IMR-90 (cell line): ENCODE results near the gene BTG2. TPM values are rescaled to one million over a fixed set of nuclear protein-coding genes. Genes with fewer than 3 reads are reported as not detected.

Source experiments
- ATAC-seq: fragments of 200-7000 bp; cut with Tn5 transposase; 2 replicates; pipeline ENCODE4 v1.9.1; 2020; ENCODE audit warnings: low read depth, mild to moderate bottlenecking, moderate library complexity
- BruUV-seq: library from RNA; stranded (reverse); fragments of 400-500 nt; replicated peaks from 2 replicates; lab custom pipeline; 2021; lab: Mats Ljungman, UMichigan
- CTCF ChIA-PET: fragments of 300-600 bp; formaldehyde crosslinking; extraction: SDS; loops from one replicate; lab custom pipeline; 2021; ENCODE audit warnings: antibody characterized with exemption; lab: Yijun Ruan, JAX
- POLR2A ChIA-PET: fragments of 300-600 bp; sonication (Branson Sonifier 250); formaldehyde crosslinking; loops from one replicate; lab custom pipeline; 2022; ENCODE audit warnings: antibody characterized with exemption; ENCODE audit not compliant: unreplicated experiment; lab: Charles Lee
- DNase-seq: peaks from one replicate; pipeline ENCODE4 v3.0.0; 2013
- H2AFZ ChIP-seq: replicated peaks from 2 replicates; pipeline ENCODE3; 2013; ENCODE audit warnings: low read length, mild to moderate bottlenecking; ENCODE audit not compliant: poor library complexity
- H2AK5ac ChIP-seq: 2 replicates; pipeline ENCODE4 v1.6.1; 2013; ENCODE audit warnings: low read depth, low read length, inconsistent platforms
- H2AK9ac ChIP-seq: replicated peaks from 2 replicates; pipeline ENCODE3; 2013; ENCODE audit warnings: mild to moderate bottlenecking, low read depth, low read length, moderate library complexity; ENCODE audit not compliant: poor library complexity
- H2BK120ac ChIP-seq: 2 replicates; pipeline ENCODE4 v1.6.1; 2013; ENCODE audit warnings: low read depth, low read length, inconsistent platforms
- H2BK15ac ChIP-seq: 3 replicates; pipeline ENCODE4 v1.6.1; 2013; ENCODE audit warnings: low read depth, low read length, inconsistent platforms
- H2BK20ac ChIP-seq: 2 replicates; pipeline ENCODE4 v1.6.1; 2013; ENCODE audit warnings: low read depth, mild to moderate bottlenecking, inconsistent platforms, low read length, moderate library complexity
- H2BK5ac ChIP-seq: 2 replicates; pipeline ENCODE4 v1.6.1; 2013; ENCODE audit warnings: mild to moderate bottlenecking, low read depth, low read length, inconsistent platforms; ENCODE audit not compliant: poor library complexity, severe bottlenecking
- H3K14ac ChIP-seq: replicated peaks from 2 replicates; pipeline ENCODE4 v1.6.1; 2013; ENCODE audit warnings: low read depth, low read length, inconsistent platforms
- H3K18ac ChIP-seq: 2 replicates; pipeline ENCODE4 v1.6.1; 2013; ENCODE audit warnings: low read depth, low read length, control low read depth
- H3K23ac ChIP-seq: 2 replicates; pipeline ENCODE4 v1.6.1; 2013; ENCODE audit warnings: low read depth, low read length, inconsistent platforms
- H3K27ac ChIP-seq: 2 replicates; pipeline ENCODE4 v1.5.1; 2013; ENCODE audit warnings: mild to moderate bottlenecking, control low read depth, low read length; ENCODE audit not compliant: insufficient read depth
- H3K27me3 ChIP-seq: 2 replicates; pipeline ENCODE4 v1.6.1; 2013; ENCODE audit warnings: low read length; ENCODE audit not compliant: control insufficient read depth, insufficient read depth
- H3K36me3 ChIP-seq: 2 replicates; pipeline ENCODE4 v1.6.1; 2013; ENCODE audit warnings: low read length, mixed read lengths; ENCODE audit not compliant: control insufficient read depth, insufficient read depth
- H3K4ac ChIP-seq: 2 replicates; pipeline ENCODE4 v1.6.1; 2013; ENCODE audit warnings: low read depth, low read length, inconsistent platforms
- H3K4me1 ChIP-seq: 2 replicates; pipeline ENCODE4 v1.6.1; 2013; ENCODE audit warnings: low read length, mixed read lengths; ENCODE audit not compliant: control insufficient read depth, insufficient read depth
- H3K4me2 ChIP-seq: 2 replicates; pipeline ENCODE4 v1.6.1; 2013; ENCODE audit warnings: low read depth, mild to moderate bottlenecking, control low read depth, low read length, moderate library complexity
- H3K4me3 ChIP-seq: 2 replicates; pipeline ENCODE4 v1.5.1; 2013; ENCODE audit warnings: low read depth, mild to moderate bottlenecking, control low read depth, low read length, moderate library complexity; ENCODE audit not compliant: insufficient read depth
- H3K56ac ChIP-seq: 2 replicates; pipeline ENCODE4 v1.6.1; 2013; ENCODE audit warnings: low read length, inconsistent platforms; ENCODE audit not compliant: insufficient read depth; ENCODE audit errors: extremely low read depth
- H3K79me1 ChIP-seq, 2 experiments: 2 replicates each; pipeline ENCODE4 v1.6.1; 2013; ENCODE audit warnings: low read length in 2 of 2, inconsistent platforms in 1 of 2, low read depth in 1 of 2
- H3K9ac ChIP-seq: 2 replicates; pipeline ENCODE4 v1.6.1; 2013; ENCODE audit warnings: low read depth, low read length, control low read depth
- H3K9me1 ChIP-seq: 2 replicates; pipeline ENCODE4 v1.6.1; 2013; ENCODE audit warnings: low read length, inconsistent platforms; ENCODE audit not compliant: insufficient read depth
- H3K9me3 ChIP-seq: 2 replicates; pipeline ENCODE4 v1.6.1; 2013; ENCODE audit warnings: low read length; ENCODE audit not compliant: control insufficient read depth, insufficient read depth
- H4K20me1 ChIP-seq: 2 replicates; pipeline ENCODE4 v1.6.1; 2013; ENCODE audit warnings: low read length, inconsistent platforms; ENCODE audit not compliant: insufficient read depth
- H4K5ac ChIP-seq: 2 replicates; pipeline ENCODE4 v1.6.1; 2013; ENCODE audit warnings: mild to moderate bottlenecking, low read depth, low read length, control low read depth
- H4K8ac ChIP-seq, 2 experiments: 2 replicates each; pipeline ENCODE4 v1.6.1; 2013; ENCODE audit warnings: low read depth in 2 of 2, low read length in 2 of 2, control low read depth in 1 of 2, inconsistent platforms in 1 of 2
- H4K91ac ChIP-seq: 2 replicates; pipeline ENCODE4 v1.6.1; 2013; ENCODE audit warnings: low read depth, low read length, inconsistent platforms; ENCODE audit not compliant: insufficient read depth
- BHLHE40 ChIP-seq: fragments of 150-350 bp; IDR thresholded peaks from 2 replicates; pipeline ENCODE4 v1.6.1; 2016; ENCODE audit warnings: mild to moderate bottlenecking, low read depth, low read length
- CHD1 ChIP-seq: IDR thresholded peaks from 2 replicates; pipeline ENCODE4 v1.6.1; 2012; ENCODE audit warnings: low read depth, low read length, improper control_type of control experiment
- CTCF ChIP-seq: conservative IDR thresholded peaks from 2 replicates; pipeline ENCODE4 v1.5.1; 2012; ENCODE audit warnings: mild to moderate bottlenecking, low read depth, low read length, improper control_type of control experiment
- ELK1 ChIP-seq: fragments of 150-350 bp; IDR thresholded peaks from 2 replicates; pipeline ENCODE4 v1.6.1; 2016; ENCODE audit warnings: low read depth, mild to moderate bottlenecking, low read length, moderate library complexity, borderline replicate concordance
- FOS ChIP-seq: fragments of 150-350 bp; IDR thresholded peaks from 2 replicates; pipeline ENCODE4 v1.6.1; 2016; ENCODE audit warnings: low read depth, low read length
- MAFK ChIP-seq: IDR thresholded peaks from 2 replicates; pipeline ENCODE4 v1.6.1; 2012; ENCODE audit warnings: low read depth, low read length, improper control_type of control experiment
- MAZ ChIP-seq: IDR thresholded peaks from 2 replicates; pipeline ENCODE4 v1.6.1; 2012; ENCODE audit warnings: low read depth, mild to moderate bottlenecking, low read length, improper control_type of control experiment, moderate library complexity, borderline replicate concordance
- MXI1 ChIP-seq: IDR thresholded peaks from 2 replicates; pipeline ENCODE4 v1.6.1; 2012; ENCODE audit warnings: low read depth, mild to moderate bottlenecking, low read length, moderate library complexity, borderline replicate concordance
- NFE2L2 ChIP-seq: fragments of 150-350 bp; IDR thresholded peaks from 2 replicates; pipeline ENCODE4 v1.6.1; 2016; ENCODE audit warnings: low read depth, mild to moderate bottlenecking, low read length
- POLR2A ChIP-seq: IDR thresholded peaks from 2 replicates; pipeline ENCODE4 v1.6.1; 2012; ENCODE audit warnings: mild to moderate bottlenecking, low read depth, low read length
- RAD21 ChIP-seq: IDR thresholded peaks from 2 replicates; pipeline ENCODE4 v1.6.1; 2012; ENCODE audit warnings: low read length, improper control_type of control experiment
- RCOR1 ChIP-seq: IDR thresholded peaks from 2 replicates; pipeline ENCODE4 v1.6.1; 2012; ENCODE audit warnings: mild to moderate bottlenecking, low read length, improper control_type of control experiment; ENCODE audit not compliant: insufficient replicate concordance
- RFX5 ChIP-seq: IDR thresholded peaks from 2 replicates; pipeline ENCODE4 v1.8.0; 2012; ENCODE audit warnings: low read depth, mild to moderate bottlenecking, low read length, moderate library complexity
- SMC3 ChIP-seq: fragments of 150-350 bp; IDR thresholded peaks from 2 replicates; pipeline ENCODE4 v1.6.1; 2016; ENCODE audit warnings: low read depth, mild to moderate bottlenecking, antibody characterized with exemption, low read length, moderate library complexity
- USF2 ChIP-seq: fragments of 150-350 bp; IDR thresholded peaks from 2 replicates; pipeline ENCODE4 v1.6.1; 2017; ENCODE audit warnings: mild to moderate bottlenecking, antibody characterized with exemption, low read length, low read depth
- WGBS, 2 experiments: methylation state at CpG; one replicate each; pipeline versions ENCODE4 v1.1.5 to v1.1.7; 2013; ENCODE audit warnings: missing lambda C conversion rate in 2 of 2; ENCODE audit not compliant: insufficient read length in 1 of 2; ENCODE audit errors: extremely low coverage in 2 of 2; 5-methylcytosine and 5-hydroxymethylcytosine counted together
- dilution Hi-C: fragments of 300-500 bp; cut with HindIII; formaldehyde crosslinking; loops from one replicate; pipeline ENCODE4 v1.14.3; 2018; ENCODE audit warnings: low sequenced_read_pairs; ENCODE audit not compliant: unreplicated experiment
- in situ Hi-C: fragments of 300-500 bp; cut with MboI; formaldehyde crosslinking; loops from 3 replicates; pipeline ENCODE4 v1.14.3; 2019; ENCODE audit warnings: low sequenced_read_pairs, inconsistent platforms, mixed read lengths
- intact Hi-C: fragments of 100-400 bp; cut with micrococcal nuclease; formaldehyde crosslinking; loops from 2 replicates; pipeline ENCODE4 v1.10.0; 2022
- polyA plus RNA-seq, 3 experiments: library from polyadenylated mRNA; depleted of rRNA; stranded (reverse); fragments of >200 nt; gene quantifications; 2 replicates each; pipeline ENCODE4 v1.2.3, GENCODE V29; 2012; ENCODE audit warnings: low replicate concordance in 1 of 3
- total RNA-seq: library from RNA; depleted of rRNA; stranded (reverse); fragments of >200 nt; gene quantifications from 2 replicates; pipeline ENCODE4 v1.2.3, GENCODE V29; 2012

Gene BTG2
- total and polyA plus RNA-seq, 2 of the 4 experiments (the other 2 are of a cell fraction) = 8.4 to 18.8 TPM

- no peak overlapping the region for H3K4me2 ChIP-seq
- no peak overlapping the region for H3K4ac ChIP-seq
- no peak overlapping the region for H3K27ac ChIP-seq
- H3K36me3 ChIP-seq = no peaks in the 10 kb centered on the region
- no peak overlapping the region; the same call in 1 of the 2 replicates for H2AK5ac ChIP-seq
- no peaks in the 10 kb centered on the region for H3K9me3 ChIP-seq
- ATAC-seq (no peak), DNase-seq (no peak)
- no peak overlapping the region for H3K56ac ChIP-seq
- dilution Hi-C loops (no loop called here), in situ Hi-C loops (loop anchor here (5.0 to 10.0 kb wide), 3 partner anchors 65 to 215 kb away; no protein-coding TSS in a partner anchor), intact Hi-C loops (loop anchor here (2.0 kb wide), 1 partner anchor 169 kb away; no protein-coding TSS in a partner anchor)
- H2BK20ac ChIP-seq = no peak overlapping the region
- no peak overlapping the region for H4K91ac ChIP-seq
- H4K5ac ChIP-seq = no peak overlapping the region
- ChIA-PET CTCF (interaction anchor here (1.1 kb wide), 2 partner anchors 167 to 168 kb away, joined by 3 to 8 read pairs; no protein-coding TSS in a partner anchor), POLR2A (no interaction called here)
- no peak overlapping the region for H2AFZ ChIP-seq
- H4K20me1 ChIP-seq = no peaks in the 10 kb centered on the region
- H3K27me3 ChIP-seq = no peaks in the 10 kb centered on the region; the same call in 1 of the 2 replicates
- no peak overlapping the region; a peak in 1 of 4 replicates for H4K8ac ChIP-seq
- H3K4me1 ChIP-seq = peaks cover 5% of the 10 kb centered on the region; the same call in 1 of the 2 replicates
- no peak overlapping the region for H3K18ac ChIP-seq
- H3K9me1 ChIP-seq = no peaks in the 10 kb centered on the region
- H3K9ac ChIP-seq = no peak overlapping the region
- H3K4me3 ChIP-seq = no peak overlapping the region
- no peak overlapping the region for H2BK120ac ChIP-seq
- H2BK15ac ChIP-seq = no peak overlapping the region
- H2BK5ac ChIP-seq = no peak overlapping the region
- no CpG with 5 or more reads among the region's 6 CpGs for WGBS, 2 experiments
- no peak overlapping the region for H3K23ac ChIP-seq
- no TSS peak for BruUV-seq
- H3K14ac ChIP-seq = no peak overlapping the region
- H3K79me1 ChIP-seq = no peaks in the 10 kb centered on the region
- no peak overlapping the region for H2AK9ac ChIP-seq
- TF ChIP-seq MAZ (no peak), CTCF (no peak), BHLHE40 (no peak), FOS (no peak), RAD21 (no peak), USF2 (no peak), NFE2L2 (no peak), ELK1 (no peak), CHD1 (no peak), MAFK (no peak), RCOR1 (no peak), SMC3 (no peak), POLR2A (no peak), RFX5 (no peak), MXI1 (no peak)
These were observed 33.2 kb upstream of the BTG2 start for GRCh38 chr1:203271962-203272632.
